Kidney epithelial cell (primary cell): Measurements from ENCODE around the gene CCDC187. TPM values are rescaled to one million over a fixed set of nuclear protein-coding genes. Genes with fewer than 3 reads are reported as not detected.

Source experiments
- DNase-seq: peaks from one replicate; pipeline ENCODE4 v3.0.0-alpha.2; 2010; ENCODE audit warnings: low read depth
- H3K27me3 ChIP-seq: 2 replicates; pipeline ENCODE4 v1.6.0; 2011; ENCODE audit warnings: low read length; ENCODE audit not compliant: control insufficient read depth, insufficient read depth
- H3K36me3 ChIP-seq: 2 replicates; pipeline ENCODE4 v1.5.1; 2011; ENCODE audit warnings: low read length; ENCODE audit not compliant: control insufficient read depth, insufficient read depth
- H3K4me3 ChIP-seq: 2 replicates; pipeline ENCODE4 v1.5.1; 2011; ENCODE audit warnings: low read depth, mild to moderate bottlenecking, control low read depth, low read length
- CTCF ChIP-seq: IDR thresholded peaks from 2 replicates; pipeline ENCODE4 v1.5.1; 2011; ENCODE audit warnings: mild to moderate bottlenecking, moderate library complexity, low read length, control low read depth, inconsistent platforms; ENCODE audit not compliant: insufficient read depth, poor library complexity, severe bottlenecking
- total RNA-seq: library from RNA; depleted of rRNA; stranded (reverse); fragments of >200 nt; gene quantifications from 2 replicates; pipeline ENCODE4 v1.2.3, GENCODE V29; 2015

Gene CCDC187
- total RNA-seq, 1 donor from 2014 or later = 0.04 TPM

- Histone ChIP-seq H3K4me3 (no peak overlapping the region), H3K27me3 (no peaks in the 10 kb centered on the region), H3K36me3 (no peaks in the 10 kb centered on the region)
- no peak for DNase-seq
- TF ChIP-seq CTCF = no peak
Observed at GRCh38 chr9:136223871-136224640, 79.8 kb downstream of the CCDC187 start.

GRCh38 chr9:136222906-136223285 is 81.0 kb downstream of the CCDC187 start:
- no peak for TF ChIP-seq CTCF
- Histone ChIP-seq H3K27me3 (no peaks in the 10 kb centered on the region), H3K4me3 (no peak overlapping the region), H3K36me3 (no peaks in the 10 kb centered on the region)
- DNase-seq = no peak

GRCh38 chr9:136222166-136222905 is 81.6 kb downstream of the CCDC187 start:
- Histone ChIP-seq H3K36me3 (no peaks in the 10 kb centered on the region), H3K4me3 (no peak overlapping the region), H3K27me3 (no peaks in the 10 kb centered on the region)
- no peak for DNase-seq
- TF ChIP-seq CTCF = no peak

- H3K36me3 ChIP-seq = no peaks in the 10 kb centered on the region
- no peak for DNase-seq
Observed at GRCh38 chr9:136220017-136220729, 83.7 kb downstream of the CCDC187 start.

GRCh38 chr9:136219276-136219675 is 84.6 kb downstream of the CCDC187 start:
- no peak for TF ChIP-seq CTCF
- no peaks in the 10 kb centered on the region for H3K27me3 ChIP-seq
- H3K36me3 ChIP-seq = no peaks in the 10 kb centered on the region
- H3K4me3 ChIP-seq = no peak overlapping the region
- no peak for DNase-seq

More at GRCh38 chr9:136220017-136220729, 83.7 kb downstream of the CCDC187 start:
- no peak overlapping the region for H3K4me3 ChIP-seq
- no peaks in the 10 kb centered on the region for H3K27me3 ChIP-seq
- no peak for TF ChIP-seq CTCF
